HUES48 (cell line): ENCODE data around the gene METTL1.
A peak's percentile ranks its signal among the peaks of the same experiment; 100 is the strongest.

Experiments
- H3K27ac ChIP-seq: one replicate; pipeline ENCODE4 v1.7.0; 2013; ENCODE audit warnings: low read depth, low read length, inconsistent platforms
- H3K27me3 ChIP-seq: 2 replicates; pipeline ENCODE4 v1.6.1; 2013; ENCODE audit warnings: mild to moderate bottlenecking, low read length; ENCODE audit not compliant: control insufficient read depth, insufficient read depth
- H3K36me3 ChIP-seq: 2 replicates; pipeline ENCODE4 v1.6.1; 2013; ENCODE audit warnings: low read length; ENCODE audit not compliant: control insufficient read depth, insufficient read depth
- H3K4me1 ChIP-seq: 2 replicates; pipeline ENCODE4 v1.6.1; 2013; ENCODE audit warnings: mild to moderate bottlenecking, low read length; ENCODE audit not compliant: control insufficient read depth, insufficient read depth
- H3K4me3 ChIP-seq: 2 replicates; pipeline ENCODE4 v1.5.1; 2013; ENCODE audit warnings: mild to moderate bottlenecking, low read depth, low read length
- H3K9ac ChIP-seq: 2 replicates; pipeline ENCODE4 v1.6.1; 2013; ENCODE audit warnings: mild to moderate bottlenecking, low read depth, low read length, moderate library complexity
- H3K9me3 ChIP-seq: 2 replicates; pipeline ENCODE4 v1.6.1; 2013; ENCODE audit warnings: low read length; ENCODE audit not compliant: control insufficient read depth, insufficient read depth

The METTL1 gene

GRCh38 chr12:57769594-57769993 is 2.3 kb downstream of the METTL1 start:
- Histone ChIP-seq H3K9ac (no peak overlapping the region), H3K36me3 (peaks cover 33% of the 10 kb centered on the region), H3K27me3 (peaks cover 33% of the 10 kb centered on the region), H3K4me3 (no peak overlapping the region), H3K9me3 (no peaks in the 10 kb centered on the region), H3K27ac (no peak overlapping the region), H3K4me1 (peaks cover 17% of the 10 kb centered on the region)

- H3K4me1 ChIP-seq = peaks cover 31% of the 10 kb centered on the region
- H3K9ac ChIP-seq = no peak overlapping the region
- H3K27ac ChIP-seq = no peak overlapping the region
- peaks cover 45% of the 10 kb centered on the region for H3K27me3 ChIP-seq
- H3K4me3 ChIP-seq = no peak overlapping the region
- peaks cover 33% of the 10 kb centered on the region for H3K36me3 ChIP-seq
- H3K9me3 ChIP-seq = no peaks in the 10 kb centered on the region
Observed at GRCh38 chr12:57767876-57768275, 4.0 kb downstream of the METTL1 start.

- H3K36me3 ChIP-seq = peaks cover 33% of the 10 kb centered on the region
- no peaks in the 10 kb centered on the region for H3K9me3 ChIP-seq
- H3K27me3 ChIP-seq = peaks cover 50% of the 10 kb centered on the region
- H3K27ac ChIP-seq = peak overlapping the region; percentile 70
- no peak overlapping the region for H3K9ac ChIP-seq
- H3K4me1 ChIP-seq = peaks cover 31% of the 10 kb centered on the region
- peak overlapping the region; percentile 67 for H3K4me3 ChIP-seq
Observed at GRCh38 chr12:57767305-57767698, 4.6 kb downstream of the METTL1 start.

GRCh38 chr12:57766464-57767304 is 5.2 kb downstream of the METTL1 start, which contains the start of gene CYP27B1:
TSS of gene CYP27B1 (minus strand) at chr12:57767078. CDS start at chr12:57767041, 37 bp downstream.
- Histone ChIP-seq H3K9me3 (no peaks in the 10 kb centered on the region), H3K4me3 (peak within 1 kb of the TSS; percentile 67), H3K36me3 (peaks cover 33% of the 10 kb centered on the region), H3K27me3 (peaks cover 50% of the 10 kb centered on the region), H3K4me1 (peaks cover 31% of the 10 kb centered on the region), H3K9ac (no peak within 1 kb of the TSS), H3K27ac (peak within 1 kb of the TSS; percentile 70)

GRCh38 chr12:57765698-57766463 is 6.0 kb downstream of the METTL1 start:
- Histone ChIP-seq H3K27me3 (peaks cover 50% of the 10 kb centered on the region), H3K4me3 (peak overlapping the region; percentile 67), H3K9me3 (no peaks in the 10 kb centered on the region), H3K27ac (no peak overlapping the region), H3K36me3 (peaks cover 32% of the 10 kb centered on the region), H3K4me1 (peaks cover 31% of the 10 kb centered on the region), H3K9ac (no peak overlapping the region)

- peaks cover 50% of the 10 kb centered on the region for H3K27me3 ChIP-seq
- peaks cover 25% of the 10 kb centered on the region for H3K36me3 ChIP-seq
- H3K4me3 ChIP-seq = peak overlapping the region; percentile 67
- no peak overlapping the region for H3K27ac ChIP-seq
- H3K9me3 ChIP-seq = no peaks in the 10 kb centered on the region
- 0 out of 2 replicates have a peak overlapping the region, but pooled peaks have one; percentile 12 for H3K9ac ChIP-seq
- H3K4me1 ChIP-seq = peaks cover 31% of the 10 kb centered on the region
Observed at GRCh38 chr12:57765003-57765697, 6.8 kb downstream of the METTL1 start.

- Histone ChIP-seq H3K36me3 (peaks cover 20% of the 10 kb centered on the region), H3K4me1 (peaks cover 31% of the 10 kb centered on the region), H3K4me3 (peak overlapping the region; percentile 67), H3K27ac (no peak overlapping the region), H3K9me3 (no peaks in the 10 kb centered on the region), H3K9ac (0 out of 2 replicates have a peak overlapping the region, but pooled peaks have one; percentile 12), H3K27me3 (peaks cover 50% of the 10 kb centered on the region)
Observed at GRCh38 chr12:57764662-57765002, 7.3 kb downstream of the METTL1 start.

- Histone ChIP-seq H3K27me3 (peaks cover 50% of the 10 kb centered on the region), H3K4me1 (peaks cover 31% of the 10 kb centered on the region), H3K9ac (no peak overlapping the region), H3K36me3 (peaks cover 14% of the 10 kb centered on the region), H3K4me3 (peak overlapping the region; percentile 67), H3K9me3 (no peaks in the 10 kb centered on the region), H3K27ac (no peak overlapping the region)
Observed at GRCh38 chr12:57763881-57764661, 7.8 kb downstream of the METTL1 start.

- H3K27ac ChIP-seq = no peak overlapping the region
- H3K4me3 ChIP-seq = no peak overlapping the region
- no peaks in the 10 kb centered on the region for H3K9me3 ChIP-seq
- H3K9ac ChIP-seq = no peak overlapping the region
- peaks cover 60% of the 10 kb centered on the region for H3K27me3 ChIP-seq
- H3K4me1 ChIP-seq = peaks cover 30% of the 10 kb centered on the region
- no peaks in the 10 kb centered on the region for H3K36me3 ChIP-seq
Observed at GRCh38 chr12:57762463-57762862, 9.4 kb downstream of the METTL1 start.

- peaks cover 60% of the 10 kb centered on the region for H3K27me3 ChIP-seq
- no peaks in the 10 kb centered on the region for H3K9me3 ChIP-seq
- no peaks in the 10 kb centered on the region for H3K36me3 ChIP-seq
- no peak overlapping the region for H3K9ac ChIP-seq
- no peak overlapping the region for H3K4me3 ChIP-seq
- no peak overlapping the region for H3K27ac ChIP-seq
- H3K4me1 ChIP-seq = peaks cover 25% of the 10 kb centered on the region
Observed at GRCh38 chr12:57761391-57761998, 10.4 kb downstream of the METTL1 start.
